Neural progenitor cell (in vitro differentiated cells): Measurements from ENCODE around the gene CCDC110. TPM values are rescaled to one million over a fixed set of nuclear protein-coding genes. Genes with fewer than 3 reads are reported as not detected.

Source experiments
- DNase-seq: peaks from one replicate; pipeline ENCODE4 v3.0.0-alpha.2; 2016; ENCODE audit warnings: low spot score
- H2AFZ ChIP-seq: fragments of 200-600 bp; sonication (generic); replicated peaks from 2 replicates; pipeline ENCODE4 v1.6.1; 2016; ENCODE audit warnings: antibody characterized with exemption
- H3F3A ChIP-seq: fragments of 200-600 bp; sonication (generic); 2 replicates; pipeline ENCODE4 v1.6.1; 2016; ENCODE audit warnings: antibody characterized with exemption, low read depth
- H3K27ac ChIP-seq: fragments of 200-600 bp; sonication (generic); 2 replicates; pipeline ENCODE4 v1.5.1; 2016; ENCODE audit warnings: mild to moderate bottlenecking
- H3K27me3 ChIP-seq: fragments of 200-600 bp; sonication (generic); 2 replicates; pipeline ENCODE4 v1.6.1; 2016; ENCODE audit warnings: mild to moderate bottlenecking, moderate library complexity
- H3K36me3 ChIP-seq: fragments of 200-600 bp; sonication (generic); 2 replicates; pipeline ENCODE4 v1.5.1; 2016
- H3K4me1 ChIP-seq: fragments of 200-600 bp; sonication (generic); 2 replicates; pipeline ENCODE4 v1.6.1; 2016; ENCODE audit warnings: mixed run types
- H3K4me2 ChIP-seq: fragments of 200-600 bp; sonication (generic); 2 replicates; pipeline ENCODE4 v1.6.1; 2016
- H3K4me3 ChIP-seq: fragments of 200-600 bp; sonication (generic); 2 replicates; pipeline ENCODE4 v1.5.1; 2016
- H3K79me2 ChIP-seq: fragments of 200-600 bp; sonication (generic); 2 replicates; pipeline ENCODE4 v1.6.1; 2016; ENCODE audit warnings: low read depth
- H3K9ac ChIP-seq: fragments of 200-600 bp; sonication (generic); 2 replicates; pipeline ENCODE4 v1.6.1; 2016
- H3K9me3 ChIP-seq: fragments of 200-600 bp; sonication (generic); 2 replicates; pipeline ENCODE4 v1.5.1; 2016; ENCODE audit warnings: low read depth
- H4K20me1 ChIP-seq: fragments of 200-600 bp; sonication (generic); 2 replicates; pipeline ENCODE4 v1.6.1; 2016; ENCODE audit warnings: low read depth
- H3K27ac Mint-ChIP-seq: 3 replicates; pipeline ENCODE4 v1.8.0; 2021; ENCODE audit warnings: mixed read lengths
- H3K27me3 Mint-ChIP-seq: 2 replicates; pipeline ENCODE4 v1.8.0; 2022; ENCODE audit warnings: low read depth, mild to moderate bottlenecking, inconsistent platforms, moderate library complexity, mixed read lengths; ENCODE audit not compliant: insufficient read depth
- H3K36me3 Mint-ChIP-seq: 3 replicates; pipeline ENCODE4 v1.8.0; 2021; ENCODE audit warnings: mixed read lengths
- H3K4me1 Mint-ChIP-seq: 3 replicates; pipeline ENCODE4 v1.8.0; 2021; ENCODE audit warnings: mixed read lengths
- H3K4me3 Mint-ChIP-seq: 3 replicates; pipeline ENCODE4 v1.8.0; 2021; ENCODE audit warnings: mild to moderate bottlenecking, moderate library complexity, mixed read lengths
- H3K9me3 Mint-ChIP-seq: 3 replicates; pipeline ENCODE4 v1.8.0; 2020; ENCODE audit warnings: mixed read lengths
- CTCF ChIP-seq: fragments of 200-600 bp; sonication (generic); IDR thresholded peaks from 2 replicates; pipeline ENCODE4 v1.5.1; 2017; ENCODE audit warnings: antibody characterized with exemption, mild to moderate bottlenecking
- EZH2 ChIP-seq: fragments of 200-600 bp; sonication (generic); IDR thresholded peaks from 2 replicates; pipeline ENCODE4 v1.6.1; 2017; ENCODE audit warnings: antibody characterized with exemption, mild to moderate bottlenecking, moderate library complexity
- EZH2phosphoT487 ChIP-seq: fragments of 200-600 bp; sonication (generic); IDR thresholded peaks from 2 replicates; pipeline ENCODE4 v1.6.1; 2017; ENCODE audit warnings: antibody characterized with exemption
- total RNA-seq: library from RNA; depleted of rRNA; stranded (reverse); fragments of >200 nt; gene quantifications from 2 replicates; pipeline ENCODE4 v1.2.3, GENCODE V29; 2015; ENCODE audit warnings: low replicate concordance

The CCDC110 gene
- total RNA-seq, 1 donor from 2014 or later, result 2.0 TPM

GRCh38 chr4:185518069-185518468, 46.5 kb upstream of the CCDC110 start:
- Mint-ChIP-seq H3K27me3 (no peaks in the 10 kb centered on the region), H3K4me1 (no peaks in the 10 kb centered on the region), H3K4me3 (no peak overlapping the region), H3K27ac (no peak overlapping the region), H3K9me3 (no peaks in the 10 kb centered on the region), H3K36me3 (no peaks in the 10 kb centered on the region)
- no peak overlapping the region for H3K27ac ChIP-seq
- no peak overlapping the region for H3K4me3 ChIP-seq
- no peak overlapping the region for H3K4me2 ChIP-seq
- TF ChIP-seq EZH2 (no peak), EZH2phosphoT487 (no peak), CTCF (no peak)
- H3K9ac ChIP-seq, result no peak overlapping the region
- no peaks in the 10 kb centered on the region for H4K20me1 ChIP-seq
- no peaks in the 10 kb centered on the region for H3K4me1 ChIP-seq
- DNase-seq, result no peak
- no peaks in the 10 kb centered on the region for H3K79me2 ChIP-seq
- H3F3A ChIP-seq, result no peaks in the 10 kb centered on the region
- H3K36me3 ChIP-seq, result no peaks in the 10 kb centered on the region
- no peaks in the 10 kb centered on the region for H3K27me3 ChIP-seq
- H2AFZ ChIP-seq, result no peak overlapping the region
- H3K9me3 ChIP-seq, result no peaks in the 10 kb centered on the region

- no peak overlapping the region for H3K4me3 ChIP-seq
These were observed 43.7 kb upstream of the CCDC110 start for GRCh38 chr4:185515248-185515647.

DNA sequence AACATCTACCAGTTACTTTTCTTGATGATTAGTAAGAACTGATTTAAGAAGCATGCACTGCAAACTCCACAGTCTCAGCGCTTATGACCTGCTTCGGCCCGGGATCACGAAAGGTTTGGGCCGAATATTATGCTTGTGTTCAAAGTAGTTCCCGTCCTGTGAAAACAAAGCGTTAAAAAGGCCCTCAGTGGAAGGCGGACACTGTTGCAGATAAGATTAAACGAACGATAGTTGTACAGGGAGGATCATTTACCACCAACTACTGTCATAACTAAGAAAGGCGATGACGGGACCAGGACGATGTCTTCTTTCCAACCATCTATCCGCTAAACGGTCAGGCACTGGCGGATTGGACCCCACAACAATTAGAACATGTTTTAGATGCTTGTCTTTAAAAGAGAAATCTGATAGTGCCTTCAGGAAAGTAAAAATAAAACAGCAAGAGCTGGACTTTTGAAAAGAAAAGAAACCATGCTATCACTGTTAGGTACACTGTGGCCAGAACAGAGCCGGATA, 42.7 kb upstream of the CCDC110 start:
- no peak for TF ChIP-seq EZH2phosphoT487
- no peak for TF ChIP-seq EZH2
- TF ChIP-seq CTCF, result no peak
- no peaks in the 10 kb centered on the region for H3K9me3 Mint-ChIP-seq

More at GRCh38 chr4:185515248-185515647, 43.7 kb upstream of the CCDC110 start:
- no peak overlapping the region for H3K27ac Mint-ChIP-seq
- TF ChIP-seq EZH2phosphoT487 (no peak), EZH2 (no peak), CTCF (no peak)
- DNase-seq, result no peak
- no peaks in the 10 kb centered on the region for H3K4me1 Mint-ChIP-seq
- no peak overlapping the region for H2AFZ ChIP-seq
- no peak overlapping the region for H3K4me2 ChIP-seq
- H3K27me3 Mint-ChIP-seq, result no peaks in the 10 kb centered on the region
- no peak overlapping the region for H3K27ac ChIP-seq
- H3K4me3 Mint-ChIP-seq, result no peak overlapping the region
- H3F3A ChIP-seq, result no peaks in the 10 kb centered on the region
- no peaks in the 10 kb centered on the region for H3K36me3 Mint-ChIP-seq
- no peaks in the 10 kb centered on the region for H3K36me3 ChIP-seq
- H4K20me1 ChIP-seq, result no peaks in the 10 kb centered on the region
- H3K9me3 Mint-ChIP-seq, result no peaks in the 10 kb centered on the region
- no peaks in the 10 kb centered on the region for H3K4me1 ChIP-seq
- H3K9ac ChIP-seq, result no peak overlapping the region
- no peaks in the 10 kb centered on the region for H3K9me3 ChIP-seq
- H3K27me3 ChIP-seq, result no peaks in the 10 kb centered on the region
- H3K79me2 ChIP-seq, result no peaks in the 10 kb centered on the region

More for the DNA sequence above, 42.7 kb upstream of the CCDC110 start:
- Histone ChIP-seq H4K20me1 (no peaks in the 10 kb centered on the region), H3K27me3 (no peaks in the 10 kb centered on the region), H3K9ac (no peak overlapping the region), H2AFZ (no peak overlapping the region), H3K4me3 (no peak overlapping the region), H3F3A (no peaks in the 10 kb centered on the region), H3K79me2 (no peaks in the 10 kb centered on the region), H3K4me1 (no peaks in the 10 kb centered on the region), H3K4me2 (no peak overlapping the region), H3K9me3 (no peaks in the 10 kb centered on the region), H3K36me3 (no peaks in the 10 kb centered on the region), H3K27ac (no peak overlapping the region)
- H3K36me3 Mint-ChIP-seq, result no peaks in the 10 kb centered on the region
- no peak for DNase-seq
- no peaks in the 10 kb centered on the region for H3K27me3 Mint-ChIP-seq
- H3K4me3 Mint-ChIP-seq, result no peak overlapping the region
- no peaks in the 10 kb centered on the region for H3K4me1 Mint-ChIP-seq
- H3K27ac Mint-ChIP-seq, result no peak overlapping the region
